DMS53 (cell line): ENCODE measurements around the gene VAT1L.
"Not testable (repeated sequence)": the region's sequence is repeated elsewhere in the genome, so short reads cannot be mapped to it uniquely, and the experiment has no call there.

Source experiments
- DNase-seq: peaks from one replicate; lab custom pipeline; 2025; lab: John Stamatoyannopoulos, UW

The VAT1L gene

DNA sequence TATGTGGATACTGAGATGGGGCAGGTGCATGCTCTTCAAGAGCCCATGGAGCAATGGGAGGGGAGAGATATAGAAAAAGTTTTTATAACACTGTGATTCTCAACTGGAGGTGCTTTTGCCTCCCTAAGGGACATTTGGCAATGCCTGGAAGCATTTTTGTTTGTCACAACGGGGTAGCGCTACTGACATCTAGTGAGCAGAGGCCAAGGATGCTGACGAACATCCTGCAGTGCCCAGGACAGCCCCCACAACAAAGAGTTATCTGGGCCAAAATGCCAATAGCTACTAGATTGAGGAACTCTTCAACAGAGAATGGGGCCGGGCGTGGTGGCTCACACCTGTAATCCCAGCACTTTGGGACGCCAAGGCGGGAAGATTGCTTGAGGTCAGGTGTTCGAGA, 166.8 kb downstream of the VAT1L start:
- DNase-seq: no peak

- DNase-seq: no peak
Measured at GRCh38 chr16:77956231-77956630, 167.9 kb downstream of the VAT1L start.

GRCh38 chr16:77960766-77961165, 172.4 kb downstream of the VAT1L start:
- DNase-seq: no peak

GRCh38 chr16:77961814-77962213, 173.4 kb downstream of the VAT1L start:
- DNase-seq: no peak

DNA sequence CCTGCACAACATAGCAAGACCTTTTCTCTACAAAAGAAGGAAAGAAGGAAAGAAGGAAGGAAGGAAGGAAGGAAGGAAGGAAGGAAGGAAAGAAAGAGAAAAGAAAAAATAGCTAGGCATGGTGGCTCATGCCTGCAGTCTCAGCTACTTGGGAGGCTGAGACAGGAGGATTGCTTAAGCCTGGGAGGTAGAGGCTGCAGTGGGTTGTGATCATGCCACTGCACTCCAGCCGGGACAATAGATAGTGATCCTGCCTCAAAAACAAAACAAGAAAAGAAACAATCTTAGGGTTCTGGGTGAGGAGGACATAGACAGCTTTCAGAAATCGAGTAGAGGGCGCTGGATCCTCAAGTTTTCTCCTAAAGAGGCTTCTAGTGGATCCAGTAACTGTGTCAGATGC, 174.3 kb downstream of the VAT1L start:
- DNase-seq: no peak

GRCh38 chr16:77963185-77964044, 175.1 kb downstream of the VAT1L start:
- DNase-seq: no peak

DNA sequence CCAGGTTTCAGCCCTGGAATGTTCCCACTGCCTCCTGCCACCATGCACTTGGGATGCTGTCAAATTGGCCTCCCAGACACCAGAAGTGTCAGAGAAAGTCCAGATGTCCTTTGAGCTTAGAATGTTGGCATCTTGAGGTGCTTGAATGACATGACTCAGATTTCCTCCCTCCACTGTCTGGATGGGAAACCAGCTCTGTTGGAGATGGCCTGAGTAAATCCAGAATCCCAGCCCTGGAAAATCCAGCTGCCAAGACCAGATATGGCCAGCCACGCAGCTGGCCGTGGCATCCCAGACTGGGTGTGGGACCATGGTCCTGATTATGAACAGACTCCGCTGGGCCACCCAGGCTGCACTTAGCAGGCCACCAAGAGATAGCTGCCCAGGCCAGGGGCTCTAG, 177.0 kb downstream of the VAT1L start:
- DNase-seq: no peak

GRCh38 chr16:77967054-77967904, 178.9 kb downstream of the VAT1L start:
- DNase-seq: no peak

- DNase-seq: no peak
Measured at GRCh38 chr16:77969861-77970260, 181.5 kb downstream of the VAT1L start.

GRCh38 chr16:77970371-77970770, 182.0 kb downstream of the VAT1L start:
- no peak for DNase-seq

DNA sequence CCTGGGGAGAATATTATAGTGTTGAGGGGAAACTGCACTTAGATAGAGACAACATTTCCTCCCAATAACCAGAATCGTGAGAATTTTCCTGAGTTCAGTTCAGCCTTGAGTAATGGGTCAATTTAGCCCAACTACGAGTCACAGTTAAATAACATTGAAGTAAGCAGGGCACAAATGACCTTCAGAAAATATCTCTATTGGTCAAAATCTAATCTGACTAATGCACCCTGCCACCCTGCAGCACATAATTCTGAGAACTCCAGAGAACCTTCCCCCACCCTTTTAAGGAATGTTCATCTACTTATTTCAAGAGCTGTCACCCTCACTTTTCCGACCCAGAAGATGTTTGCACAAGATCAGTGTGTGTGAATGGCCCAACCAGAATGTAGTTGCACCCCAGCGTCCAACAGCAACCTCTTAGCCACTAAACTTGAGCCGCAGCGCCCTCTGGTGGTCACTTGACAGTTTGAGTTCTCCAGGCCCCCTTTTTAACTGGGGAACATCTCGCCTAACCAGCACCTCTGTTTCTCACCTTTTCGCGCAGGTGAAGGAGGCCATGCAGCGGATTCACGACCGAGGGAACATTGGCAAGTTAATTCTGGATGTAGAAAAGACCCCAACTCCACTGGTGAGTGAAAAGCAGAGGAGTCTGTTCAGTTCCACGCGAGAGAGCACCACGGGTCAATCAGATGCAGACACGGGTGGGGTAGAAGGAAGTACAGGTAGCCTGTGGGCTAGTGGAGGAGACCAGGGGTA, 183.1 kb downstream of the VAT1L start:
- peak; percentile 71 for DNase-seq

DNA sequence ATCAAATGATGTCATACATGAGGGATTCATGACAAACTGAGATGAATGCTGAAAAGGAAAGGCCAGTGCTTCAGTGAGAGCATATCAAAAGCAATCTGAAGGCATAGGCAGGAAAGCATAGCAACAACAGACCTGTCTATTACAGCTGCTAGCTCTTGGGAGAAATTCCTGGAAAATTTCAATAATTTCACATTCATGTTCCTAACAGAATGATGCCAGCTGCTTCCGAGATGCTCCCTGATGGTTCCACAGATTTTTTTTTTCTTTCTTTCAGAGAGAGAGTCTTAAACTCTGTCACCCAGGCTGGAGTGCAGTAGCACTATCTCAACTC, 183.7 kb downstream of the VAT1L start:
- no peak for DNase-seq

- DNase-seq: peak; percentile 54
Measured at GRCh38 chr16:77974883-77975282, 186.5 kb downstream of the VAT1L start.

GRCh38 chr16:77975942-77976341, 187.6 kb downstream of the VAT1L start:
- DNase-seq: no peak

DNA sequence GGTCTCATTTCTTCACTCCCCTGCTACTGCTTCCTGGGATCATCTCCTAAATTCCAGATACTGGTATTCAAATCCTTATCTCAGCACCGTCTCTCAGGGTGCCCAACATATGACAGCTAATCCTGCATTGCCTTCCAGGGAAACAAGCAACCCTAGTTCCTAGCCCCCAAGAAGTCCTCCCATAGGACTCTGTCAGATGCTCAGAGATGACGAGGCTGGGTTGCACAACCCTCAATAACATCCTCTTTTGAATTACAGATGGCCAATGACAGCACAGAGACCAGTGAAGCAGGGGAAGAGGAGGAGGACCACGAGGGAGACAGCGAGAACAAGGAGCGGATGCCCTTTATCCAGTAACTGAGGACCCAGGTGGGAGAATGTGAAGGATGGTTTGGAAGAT, 189.0 kb downstream of the VAT1L start:
- DNase-seq: no peak

DNA sequence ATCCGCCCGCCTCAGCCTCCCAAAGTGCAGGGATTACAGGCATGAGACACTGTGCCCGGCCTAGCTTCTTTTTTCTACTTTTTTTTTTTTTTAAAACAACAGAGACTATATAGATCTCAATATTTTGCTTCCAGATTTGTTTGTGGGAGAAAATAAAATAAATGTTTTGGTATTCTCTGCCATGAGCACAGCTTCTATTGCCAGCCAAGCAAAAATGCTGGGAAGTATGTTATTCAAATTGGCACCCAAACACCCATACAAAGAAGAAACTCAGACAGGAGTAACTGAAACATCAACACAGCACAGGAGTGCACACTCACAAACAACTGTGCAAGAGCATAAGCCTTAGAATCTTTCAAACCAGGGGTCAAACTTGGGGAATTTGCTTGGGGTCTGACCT, 196.7 kb downstream of the VAT1L start:
- DNase-seq: no peak

DNA sequence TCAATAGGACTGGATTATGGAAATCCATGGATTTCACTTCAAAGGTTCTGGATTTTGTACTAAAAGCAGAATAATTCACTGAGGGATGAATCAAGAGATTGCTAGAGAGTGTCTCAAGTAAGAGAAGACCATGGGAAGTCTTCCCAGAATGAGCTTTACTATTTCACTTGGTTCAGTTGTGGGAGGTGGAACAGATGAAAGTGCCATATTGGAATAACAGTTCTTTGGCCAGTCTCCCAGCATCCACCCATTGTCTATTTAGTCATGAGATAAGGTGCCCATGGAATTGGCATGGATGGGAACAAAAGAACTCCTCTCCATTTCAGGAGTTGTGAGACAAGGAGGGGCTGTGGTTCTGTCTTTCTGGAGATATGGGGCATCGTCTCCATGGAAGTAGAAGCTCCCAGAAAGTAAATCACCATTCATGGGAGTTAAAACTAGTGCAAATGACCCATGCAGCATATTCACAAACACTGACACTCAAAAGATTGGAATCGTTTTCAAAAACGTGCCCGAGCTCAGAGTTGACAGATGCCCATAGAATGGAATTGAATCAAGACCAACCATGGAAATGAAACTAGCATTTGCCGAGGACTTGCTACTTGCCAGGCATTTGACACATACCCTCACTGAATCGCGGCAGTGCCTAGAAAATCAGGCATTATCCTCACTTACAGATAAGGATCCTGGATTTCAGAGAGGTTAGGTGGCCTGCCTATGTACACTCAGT, 197.8 kb downstream of the VAT1L start:
- no peak for DNase-seq

- no peak for DNase-seq
Measured at GRCh38 chr16:77987810-77988209, 199.4 kb downstream of the VAT1L start.

DNA sequence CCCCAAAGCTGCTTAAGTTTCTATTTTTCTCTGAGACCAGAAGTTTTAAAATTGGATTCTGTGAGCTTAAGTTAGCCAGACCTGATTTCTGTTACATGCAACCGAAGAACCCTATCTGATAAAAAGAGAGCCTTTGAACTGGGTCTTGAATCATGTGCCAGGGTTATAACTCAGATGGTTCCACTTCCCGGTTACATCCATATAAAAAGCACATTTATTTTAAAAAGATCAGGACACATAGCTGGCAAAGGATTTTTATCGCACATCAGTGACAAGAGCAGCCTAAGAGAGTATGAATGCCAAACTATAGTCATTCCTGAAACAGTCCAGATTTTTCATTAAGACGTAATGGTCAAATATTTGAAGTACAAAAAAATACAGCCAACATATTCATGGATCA, 201.5 kb downstream of the VAT1L start:
- DNase-seq: no peak

- DNase-seq: no peak
Measured at GRCh38 chr16:77991701-77992100, 203.3 kb downstream of the VAT1L start.

DNA sequence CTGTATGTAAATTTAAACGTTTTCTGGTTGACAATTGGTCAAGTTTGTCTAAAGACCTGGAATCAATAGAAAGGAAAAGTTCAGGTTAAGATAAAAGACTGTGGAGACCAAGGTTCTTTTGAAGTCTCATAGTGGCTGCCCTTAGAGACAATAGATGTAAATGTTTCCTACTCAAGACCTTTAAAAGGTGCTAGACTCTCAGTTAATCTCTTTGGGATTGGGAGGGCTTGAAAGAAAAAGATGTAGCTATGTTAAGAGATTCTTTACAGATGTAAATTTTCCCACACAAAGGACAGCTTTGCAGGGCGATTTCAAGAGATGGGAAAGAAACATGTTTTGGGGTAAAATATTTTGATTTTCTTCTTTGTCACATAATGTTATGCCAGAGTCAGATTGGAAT, 204.0 kb downstream of the VAT1L start:
- DNase-seq: not testable (repeated sequence)
